Lower leg skin (tissue), 3 donors: ENCODE measurements around the gene MESD.

Experiments
- POLR2A ChIP-seq, 2 donors: fragments of 450-650 bp; IDR thresholded peaks; one replicate each; pipeline ENCODE4 v1.6.1; 2016 to 2017; ENCODE audit warnings: antibody characterized with exemption in 2 of 2, mild to moderate bottlenecking in 1 of 2, moderate library complexity in 1 of 2
- TF ChIP-seq, protein P1 (sequence below), 3 donors: fragments of 450-650 bp; IDR thresholded peaks; one replicate each; pipeline ENCODE4 v1.5.1; 2016; ENCODE audit warnings: antibody characterized with exemption in 3 of 3, mild to moderate bottlenecking in 3 of 3, moderate library complexity in 2 of 3

DNA sequence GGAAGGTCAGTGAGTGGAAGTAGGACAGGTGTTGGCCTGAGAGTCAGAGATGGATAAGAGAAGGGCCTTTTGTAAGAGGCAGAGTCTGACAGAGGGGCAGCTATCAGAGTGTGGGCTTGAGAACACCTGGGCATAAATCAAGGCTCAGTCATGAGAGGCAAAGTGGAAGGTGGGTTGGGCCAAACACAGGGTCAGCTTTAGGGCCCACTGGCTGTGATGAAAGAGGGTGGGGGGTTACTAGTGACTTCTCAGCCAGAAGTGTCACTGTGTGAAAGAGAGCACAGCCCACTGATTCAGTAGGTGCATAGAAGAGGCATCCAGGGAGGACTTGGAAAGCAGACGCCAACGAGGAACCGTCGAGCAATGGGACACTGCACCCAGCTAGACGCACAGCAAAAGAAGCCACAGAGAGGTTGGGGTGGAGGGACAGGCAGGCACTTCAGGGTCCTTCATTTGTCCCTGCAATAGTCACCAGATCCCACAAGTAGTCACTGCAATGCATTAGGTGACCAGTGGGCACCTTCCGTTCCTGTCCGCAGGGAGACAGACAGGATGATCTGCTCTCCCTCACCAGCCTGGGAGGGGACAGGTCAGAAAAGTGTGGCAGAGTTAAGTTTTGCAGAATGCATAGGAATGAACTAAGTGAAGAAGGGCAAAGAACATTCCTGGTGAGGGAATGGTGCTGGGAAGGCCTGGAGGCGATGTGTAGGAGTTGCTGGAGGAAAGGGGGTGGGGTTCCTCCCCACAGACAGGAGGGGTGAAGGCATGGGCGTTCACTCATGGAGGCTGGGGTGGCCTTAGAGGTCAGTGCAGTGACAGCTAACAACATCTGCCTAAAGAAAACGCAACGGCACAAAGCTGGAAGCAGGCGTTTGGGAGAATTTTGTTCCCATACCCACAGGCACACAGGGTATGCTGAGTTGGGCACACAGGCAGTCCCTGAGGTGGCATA, 36.3 kb downstream of the MESD start:
- no peak for TF ChIP-seq POLR2A (IDR thresholded peaks at IDR 0.05)
- TF ChIP-seq, protein P1, sequence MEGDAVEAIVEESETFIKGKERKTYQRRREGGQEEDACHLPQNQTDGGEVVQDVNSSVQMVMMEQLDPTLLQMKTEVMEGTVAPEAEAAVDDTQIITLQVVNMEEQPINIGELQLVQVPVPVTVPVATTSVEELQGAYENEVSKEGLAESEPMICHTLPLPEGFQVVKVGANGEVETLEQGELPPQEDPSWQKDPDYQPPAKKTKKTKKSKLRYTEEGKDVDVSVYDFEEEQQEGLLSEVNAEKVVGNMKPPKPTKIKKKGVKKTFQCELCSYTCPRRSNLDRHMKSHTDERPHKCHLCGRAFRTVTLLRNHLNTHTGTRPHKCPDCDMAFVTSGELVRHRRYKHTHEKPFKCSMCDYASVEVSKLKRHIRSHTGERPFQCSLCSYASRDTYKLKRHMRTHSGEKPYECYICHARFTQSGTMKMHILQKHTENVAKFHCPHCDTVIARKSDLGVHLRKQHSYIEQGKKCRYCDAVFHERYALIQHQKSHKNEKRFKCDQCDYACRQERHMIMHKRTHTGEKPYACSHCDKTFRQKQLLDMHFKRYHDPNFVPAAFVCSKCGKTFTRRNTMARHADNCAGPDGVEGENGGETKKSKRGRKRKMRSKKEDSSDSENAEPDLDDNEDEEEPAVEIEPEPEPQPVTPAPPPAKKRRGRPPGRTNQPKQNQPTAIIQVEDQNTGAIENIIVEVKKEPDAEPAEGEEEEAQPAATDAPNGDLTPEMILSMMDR (IDR thresholded peaks at IDR 0.05), result no peak
